ENCODE measurements around the gene TNS4. TPM values are rescaled to one million over a fixed set of nuclear protein-coding genes. Genes with fewer than 3 reads are reported as not detected.

Gene TNS4
- total and polyA plus RNA-seq, 2 of the 4 experiments (the other 2 are of a cell fraction), result not detected

- TF ChIP-seq MXI1 (IDR thresholded peaks at IDR 0.05; ENCODE audit: borderline replicate concordance, low read depth, low read length) (no peak), POLR2A (IDR thresholded peaks at IDR 0.05; ENCODE audit: low read depth, low read length) (no peak), RCOR1 (IDR thresholded peaks at IDR 0.05; ENCODE audit: insufficient replicate concordance, low read length) (no peak), CHD1 (IDR thresholded peaks at IDR 0.05; ENCODE audit: low read depth, low read length) (no peak)
- TF ChIP-seq, protein P1, sequence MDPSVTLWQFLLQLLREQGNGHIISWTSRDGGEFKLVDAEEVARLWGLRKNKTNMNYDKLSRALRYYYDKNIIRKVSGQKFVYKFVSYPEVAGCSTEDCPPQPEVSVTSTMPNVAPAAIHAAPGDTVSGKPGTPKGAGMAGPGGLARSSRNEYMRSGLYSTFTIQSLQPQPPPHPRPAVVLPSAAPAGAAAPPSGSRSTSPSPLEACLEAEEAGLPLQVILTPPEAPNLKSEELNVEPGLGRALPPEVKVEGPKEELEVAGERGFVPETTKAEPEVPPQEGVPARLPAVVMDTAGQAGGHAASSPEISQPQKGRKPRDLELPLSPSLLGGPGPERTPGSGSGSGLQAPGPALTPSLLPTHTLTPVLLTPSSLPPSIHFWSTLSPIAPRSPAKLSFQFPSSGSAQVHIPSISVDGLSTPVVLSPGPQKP (IDR thresholded peaks at IDR 0.05; ENCODE audit: borderline replicate concordance, low read depth, low read length), result no peak
Observed at GRCh38 chr17:40457369-40457768, 44.1 kb downstream of the TNS4 start (continued).
